HEK293 (cell line): ENCODE data around the gene COL11A2.
A peak's percentile ranks its signal among the peaks of the same experiment; 100 is the strongest.

Experiments used
- EGR2 ChIP-seq: fragments of 450-650 bp; formaldehyde crosslinking; IDR thresholded peaks from 2 replicates; pipeline ENCODE4 v1.5.1; 2016; ENCODE audit warnings: low read depth, missing biosample characterization, missing genetic modification characterization
- GLI2 ChIP-seq: fragments of 450-650 bp; formaldehyde crosslinking; IDR thresholded peaks from 2 replicates; pipeline ENCODE4; 2017; ENCODE audit warnings: missing biosample characterization, missing genetic modification characterization, low read depth, borderline replicate concordance
- GLIS2 ChIP-seq: fragments of 450-650 bp; formaldehyde crosslinking; IDR thresholded peaks from 2 replicates; pipeline ENCODE4 v1.5.1; 2016; ENCODE audit warnings: missing biosample characterization, missing genetic modification characterization
- IKZF3 ChIP-seq: fragments of 450-650 bp; IDR thresholded peaks from 2 replicates; pipeline ENCODE4 v1.5.0; 2018; ENCODE audit warnings: missing biosample characterization, mild to moderate bottlenecking, missing genetic modification characterization, moderate library complexity
- OVOL3 ChIP-seq: fragments of 450-650 bp; formaldehyde crosslinking; IDR thresholded peaks from 2 replicates; pipeline ENCODE4 v1.5.1; 2016; ENCODE audit warnings: missing biosample characterization, missing genetic modification characterization
- SCRT2 ChIP-seq: fragments of 450-650 bp; formaldehyde crosslinking; IDR thresholded peaks from 2 replicates; pipeline ENCODE4 v1.5.1; 2016; ENCODE audit warnings: missing biosample characterization, missing genetic modification characterization
- SP3 ChIP-seq: fragments of 450-650 bp; formaldehyde crosslinking; IDR thresholded peaks from 2 replicates; pipeline ENCODE4 v1.5.1; 2016; ENCODE audit warnings: missing biosample characterization, missing genetic modification characterization
- SP7 ChIP-seq: fragments of 450-650 bp; formaldehyde crosslinking; IDR thresholded peaks from 2 replicates; pipeline ENCODE4 v1.5.1; 2016; ENCODE audit warnings: missing biosample characterization, missing genetic modification characterization
- ZBTB10 ChIP-seq: fragments of 450-650 bp; formaldehyde crosslinking; IDR thresholded peaks from 2 replicates; pipeline ENCODE4 v1.5.1; 2016; ENCODE audit warnings: missing biosample characterization, missing genetic modification characterization
- ZBTB17 ChIP-seq: fragments of 450-650 bp; formaldehyde crosslinking; IDR thresholded peaks from 2 replicates; pipeline ENCODE4 v1.5.1; 2016; ENCODE audit warnings: missing biosample characterization, missing genetic modification characterization
- ZFP41 ChIP-seq: fragments of 450-650 bp; formaldehyde crosslinking; IDR thresholded peaks from 2 replicates; pipeline ENCODE4 v1.5.1; 2016; ENCODE audit warnings: missing biosample characterization, missing genetic modification characterization, borderline replicate concordance
- ZNF132 ChIP-seq: fragments of 450-650 bp; formaldehyde crosslinking; IDR thresholded peaks from 2 replicates; pipeline ENCODE4 v1.5.1; 2017; ENCODE audit warnings: missing biosample characterization, missing genetic modification characterization, borderline replicate concordance
- ZNF140 ChIP-seq: fragments of 450-650 bp; formaldehyde crosslinking; IDR thresholded peaks from 2 replicates; pipeline ENCODE4 v1.5.1; 2016; ENCODE audit warnings: missing biosample characterization, missing genetic modification characterization
- ZNF184 ChIP-seq: fragments of 450-650 bp; IDR thresholded peaks from 2 replicates; pipeline ENCODE4 v1.5.1; 2018; ENCODE audit warnings: missing biosample characterization, mild to moderate bottlenecking, missing genetic modification characterization
- ZNF211 ChIP-seq: fragments of 450-650 bp; formaldehyde crosslinking; IDR thresholded peaks from 2 replicates; pipeline ENCODE4 v1.5.1; 2016; ENCODE audit warnings: low read depth, missing biosample characterization, missing genetic modification characterization
- ZNF362 ChIP-seq: fragments of 450-650 bp; formaldehyde crosslinking; IDR thresholded peaks from 2 replicates; pipeline ENCODE4 v1.5.1; 2016; ENCODE audit warnings: missing biosample characterization, missing genetic modification characterization
- ZNF37A ChIP-seq: fragments of 450-650 bp; IDR thresholded peaks from 2 replicates; pipeline ENCODE4 v1.5.1; 2018; ENCODE audit warnings: missing biosample characterization, missing genetic modification characterization
- ZNF433 ChIP-seq: fragments of 450-650 bp; formaldehyde crosslinking; IDR thresholded peaks from 2 replicates; pipeline ENCODE4 v1.5.1; 2016; ENCODE audit warnings: missing biosample characterization, missing genetic modification characterization, low read depth
- ZNF521 ChIP-seq: fragments of 450-650 bp; formaldehyde crosslinking; IDR thresholded peaks from 2 replicates; pipeline ENCODE4 v1.5.1; 2017; ENCODE audit warnings: missing biosample characterization, mild to moderate bottlenecking, missing genetic modification characterization
- ZNF560 ChIP-seq: fragments of 450-650 bp; formaldehyde crosslinking; IDR thresholded peaks from 2 replicates; pipeline ENCODE4 v1.5.1; 2017; ENCODE audit warnings: missing biosample characterization, missing genetic modification characterization, borderline replicate concordance
- ZNF571 ChIP-seq: fragments of 450-650 bp; formaldehyde crosslinking; IDR thresholded peaks from 2 replicates; pipeline ENCODE4 v1.5.0; 2017; ENCODE audit warnings: missing biosample characterization, missing genetic modification characterization
- ZNF626 ChIP-seq: fragments of 450-650 bp; sonication (Bioruptor Pico); formaldehyde crosslinking; IDR thresholded peaks from 2 replicates; pipeline ENCODE4 v1.5.1; 2018; ENCODE audit warnings: missing biosample characterization, missing genetic modification characterization, inconsistent platforms
- ZNF629 ChIP-seq: fragments of 450-650 bp; formaldehyde crosslinking; IDR thresholded peaks from 2 replicates; pipeline ENCODE4 v1.5.1; 2017; ENCODE audit warnings: missing biosample characterization, missing genetic modification characterization
- ZNF654 ChIP-seq: fragments of 450-650 bp; formaldehyde crosslinking; IDR thresholded peaks from 2 replicates; pipeline ENCODE4 v1.5.1; 2016; ENCODE audit warnings: low read depth, missing biosample characterization, missing genetic modification characterization
- ZNF670 ChIP-seq: fragments of 450-650 bp; formaldehyde crosslinking; IDR thresholded peaks from 2 replicates; pipeline ENCODE4 v1.5.1; 2016; ENCODE audit warnings: missing biosample characterization, missing genetic modification characterization, low read depth
- ZNF701 ChIP-seq: fragments of 450-650 bp; formaldehyde crosslinking; IDR thresholded peaks from 2 replicates; pipeline ENCODE4 v1.5.1; 2016; ENCODE audit warnings: missing biosample characterization, missing genetic modification characterization
- ZNF747 ChIP-seq: fragments of 450-650 bp; formaldehyde crosslinking; IDR thresholded peaks from 2 replicates; pipeline ENCODE4 v1.5.1; 2016; ENCODE audit warnings: missing biosample characterization, missing genetic modification characterization
- ZNF776 ChIP-seq: fragments of 450-650 bp; formaldehyde crosslinking; IDR thresholded peaks from 2 replicates; pipeline ENCODE4 v1.5.0; 2017; ENCODE audit warnings: missing biosample characterization, missing genetic modification characterization, borderline replicate concordance
- ZNF843 ChIP-seq: fragments of 450-650 bp; formaldehyde crosslinking; IDR thresholded peaks from 2 replicates; pipeline ENCODE4 v1.5.1; 2016; ENCODE audit warnings: missing biosample characterization, missing genetic modification characterization
- ZSCAN16 ChIP-seq: fragments of 450-650 bp; formaldehyde crosslinking; IDR thresholded peaks from 2 replicates; pipeline ENCODE4 v1.5.1; 2016; ENCODE audit warnings: missing biosample characterization, missing genetic modification characterization
- ZSCAN23 ChIP-seq: fragments of 450-650 bp; formaldehyde crosslinking; IDR thresholded peaks from 2 replicates; pipeline ENCODE4 v1.5.1; 2016; ENCODE audit warnings: missing biosample characterization, missing genetic modification characterization
- TF ChIP-seq, protein P1 (sequence below): fragments of 450-650 bp; formaldehyde crosslinking; IDR thresholded peaks from 2 replicates; pipeline ENCODE4 v1.5.1; 2016; ENCODE audit warnings: missing biosample characterization, missing genetic modification characterization, low read depth
- TF ChIP-seq, protein P2 (sequence below): fragments of 450-650 bp; formaldehyde crosslinking; IDR thresholded peaks from 2 replicates; pipeline ENCODE4 v1.5.1; 2016; ENCODE audit warnings: missing biosample characterization, missing genetic modification characterization
- TF ChIP-seq, protein P3 (sequence below): fragments of 450-650 bp; formaldehyde crosslinking; IDR thresholded peaks from 2 replicates; pipeline ENCODE4 v1.5.1; 2016; ENCODE audit warnings: missing biosample characterization, missing genetic modification characterization

The COL11A2 gene

DNA sequence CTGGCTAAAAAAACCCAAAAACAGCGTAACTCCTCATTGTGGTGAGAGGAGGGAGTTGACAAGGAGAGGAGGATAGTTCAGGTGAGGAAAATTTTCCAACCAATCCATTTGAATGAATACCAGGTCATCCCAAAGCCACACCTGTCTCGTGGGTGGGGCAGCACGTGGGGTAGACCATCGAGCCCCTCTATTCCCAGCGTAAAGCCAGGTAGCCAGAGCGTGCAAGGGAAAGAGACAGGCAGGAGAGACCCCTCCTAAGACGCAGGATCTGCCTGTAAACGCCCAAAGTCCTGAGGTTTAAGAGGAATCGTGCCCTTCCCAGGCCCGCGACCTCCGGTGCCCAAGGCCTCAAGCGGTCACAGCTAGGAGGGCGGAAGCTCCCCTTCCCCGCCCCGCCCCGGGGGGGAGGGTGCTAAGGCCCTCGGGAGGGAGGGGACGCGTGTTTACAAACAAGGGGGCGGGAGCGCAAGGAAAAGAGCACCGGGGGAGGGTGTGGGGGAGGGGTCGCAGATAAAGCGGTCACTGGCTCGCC lies 7.5 kb upstream of the COL11A2 start (continued):
- TF ChIP-seq ZNF560 (tag by site-specific recombination) (no peak), SP7 (no peak), ZNF654 (tag by site-specific recombination) (no peak), IKZF3 (tag by site-specific recombination) (0 out of 2 replicates have a peak, but pooled peaks have one; percentile 52), GLIS2 (tag by site-specific recombination) (peak; percentile 89), ZNF132 (tag by site-specific recombination) (no peak), ZNF184 (no peak), ZBTB10 (no peak), EGR2 (tag by site-specific recombination) (peak; percentile 46), ZNF670 (tag by site-specific recombination) (no peak), ZNF362 (tag by site-specific recombination) (no peak), ZSCAN16 (tag by site-specific recombination) (no peak), SCRT2 (tag by site-specific recombination) (no peak), ZNF37A (tag by site-specific recombination) (no peak), OVOL3 (tag by site-specific recombination) (no peak), ZNF433 (tag by site-specific recombination) (no peak), ZNF843 (tag by site-specific recombination) (no peak), GLI2 (tag by site-specific recombination) (no peak), ZSCAN23 (tag by site-specific recombination) (no peak), ZNF626 (tag by site-specific recombination) (no peak), ZNF701 (no peak), ZNF747 (no peak), ZBTB17 (tag by site-specific recombination) (no peak), ZFP41 (no peak), ZNF211 (tag by site-specific recombination) (no peak), ZNF521 (tag by site-specific recombination) (no peak), ZNF140 (tag by site-specific recombination) (no peak), ZNF571 (tag by site-specific recombination) (no peak), ZNF629 (tag by site-specific recombination) (no peak), ZNF776 (tag by site-specific recombination) (no peak), SP3 (peak; percentile 93)
- TF ChIP-seq, protein P1, sequence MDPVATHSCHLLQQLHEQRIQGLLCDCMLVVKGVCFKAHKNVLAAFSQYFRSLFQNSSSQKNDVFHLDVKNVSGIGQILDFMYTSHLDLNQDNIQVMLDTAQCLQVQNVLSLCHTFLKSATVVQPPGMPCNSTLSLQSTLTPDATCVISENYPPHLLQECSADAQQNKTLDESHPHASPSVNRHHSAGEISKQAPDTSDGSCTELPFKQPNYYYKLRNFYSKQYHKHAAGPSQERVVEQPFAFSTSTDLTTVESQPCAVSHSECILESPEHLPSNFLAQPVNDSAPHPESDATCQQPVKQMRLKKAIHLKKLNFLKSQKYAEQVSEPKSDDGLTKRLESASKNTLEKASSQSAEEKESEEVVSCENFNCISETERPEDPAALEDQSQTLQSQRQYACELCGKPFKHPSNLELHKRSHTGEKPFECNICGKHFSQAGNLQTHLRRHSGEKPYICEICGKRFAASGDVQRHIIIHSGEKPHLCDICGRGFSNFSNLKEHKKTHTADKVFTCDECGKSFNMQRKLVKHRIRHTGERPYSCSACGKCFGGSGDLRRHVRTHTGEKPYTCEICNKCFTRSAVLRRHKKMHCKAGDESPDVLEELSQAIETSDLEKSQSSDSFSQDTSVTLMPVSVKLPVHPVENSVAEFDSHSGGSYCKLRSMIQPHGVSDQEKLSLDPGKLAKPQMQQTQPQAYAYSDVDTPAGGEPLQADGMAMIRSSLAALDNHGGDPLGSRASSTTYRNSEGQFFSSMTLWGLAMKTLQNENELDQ (tag by site-specific recombination) = no peak
- TF ChIP-seq, protein P2, sequence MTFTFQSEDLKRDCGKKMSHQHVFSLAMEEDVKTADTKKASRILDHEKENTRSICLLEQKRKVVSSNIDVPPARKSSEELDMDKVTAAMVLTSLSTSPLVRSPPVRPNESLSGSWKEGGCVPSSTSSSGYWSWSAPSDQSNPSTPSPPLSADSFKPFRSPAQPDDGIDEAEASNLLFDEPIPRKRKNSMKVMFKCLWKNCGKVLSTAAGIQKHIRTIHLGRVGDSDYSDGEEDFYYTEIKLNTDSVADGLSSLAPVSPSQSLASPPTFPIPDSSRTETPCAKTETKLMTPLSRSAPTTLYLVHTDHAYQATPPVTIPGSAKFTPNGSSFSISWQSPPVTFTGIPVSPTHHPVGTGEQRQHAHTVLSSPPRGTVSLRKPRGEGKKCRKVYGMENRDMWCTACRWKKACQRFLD (tag by site-specific recombination) = no peak
- TF ChIP-seq, protein P3, sequence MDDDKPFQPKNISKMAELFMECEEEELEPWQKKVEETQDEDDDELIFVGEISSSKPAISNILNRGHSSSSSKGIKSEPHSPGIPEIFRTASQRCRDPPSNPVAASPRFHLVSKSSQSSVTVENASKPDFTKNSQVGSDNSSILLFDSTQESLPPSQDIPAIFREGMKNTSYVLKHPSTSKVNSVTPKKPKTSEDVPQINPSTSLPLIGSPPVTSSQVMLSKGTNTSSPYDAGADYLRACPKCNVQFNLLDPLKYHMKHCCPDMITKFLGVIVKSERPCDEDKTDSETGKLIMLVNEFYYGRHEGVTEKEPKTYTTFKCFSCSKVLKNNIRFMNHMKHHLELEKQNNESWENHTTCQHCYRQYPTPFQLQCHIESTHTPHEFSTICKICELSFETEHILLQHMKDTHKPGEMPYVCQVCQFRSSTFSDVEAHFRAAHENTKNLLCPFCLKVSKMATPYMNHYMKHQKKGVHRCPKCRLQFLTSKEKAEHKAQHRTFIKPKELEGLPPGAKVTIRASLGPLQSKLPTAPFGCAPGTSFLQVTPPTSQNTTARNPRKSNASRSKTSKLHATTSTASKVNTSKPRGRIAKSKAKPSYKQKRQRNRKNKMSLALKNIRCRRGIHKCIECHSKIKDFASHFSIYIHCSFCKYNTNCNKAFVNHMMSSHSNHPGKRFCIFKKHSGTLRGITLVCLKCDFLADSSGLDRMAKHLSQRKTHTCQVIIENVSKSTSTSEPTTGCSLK (tag by site-specific recombination) = no peak
